Measurements from ENCODE around the gene SH3BGR.

Gene SH3BGR

DNA sequence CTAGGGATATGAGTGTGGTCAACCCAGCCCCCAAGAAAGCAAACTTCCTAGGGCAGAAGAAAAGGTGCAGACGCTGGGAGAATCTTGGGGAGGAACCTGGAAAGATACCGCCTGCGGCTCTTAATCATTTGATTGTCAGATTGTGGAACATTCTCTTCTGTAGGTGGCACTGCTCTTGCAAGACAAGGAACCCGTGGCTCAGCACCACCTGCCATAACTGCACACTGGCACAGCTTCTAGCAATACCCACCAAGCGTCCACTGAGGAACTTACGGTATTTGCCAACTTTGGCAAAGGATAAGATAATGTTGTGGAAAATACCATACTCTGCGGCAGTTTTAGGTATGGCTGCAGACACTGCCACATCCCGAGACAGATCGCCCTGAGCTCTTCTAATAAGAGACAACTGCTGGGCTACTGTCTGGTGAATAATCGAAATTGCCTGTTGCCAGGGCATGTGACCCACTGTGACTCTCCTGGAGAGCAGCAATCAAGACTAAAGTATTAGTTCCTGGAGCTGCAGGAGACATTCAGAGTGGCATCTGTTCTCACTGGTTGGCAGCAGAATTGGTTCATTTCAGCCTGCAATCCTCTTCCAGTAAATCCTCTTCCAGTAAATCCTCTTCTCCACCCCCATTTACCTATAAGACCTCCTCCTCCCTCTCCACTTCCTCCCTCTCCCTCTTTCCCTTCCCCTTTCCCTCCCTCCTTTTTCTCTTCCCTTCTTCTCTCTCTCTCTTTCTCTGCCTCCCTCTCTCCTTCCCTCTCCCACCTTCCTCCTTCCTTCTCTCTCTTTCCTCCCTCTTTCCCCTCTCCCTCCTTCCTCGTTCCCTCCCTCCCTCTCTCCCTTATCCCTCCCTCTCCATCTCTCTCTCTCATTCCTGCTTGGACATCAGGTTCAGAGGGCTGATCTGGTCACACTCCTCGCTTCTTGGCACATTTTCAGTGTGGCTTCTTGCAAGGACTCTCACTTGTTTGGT is 111.3 kb downstream of the SH3BGR start:
- CTCF ChIA-PET: no interaction called here
- Mint-ChIP-seq H3K9me3 (no peaks in the 10 kb centered on the region), H3K27me3 (no peaks in the 10 kb centered on the region), H3K4me1 (no peaks in the 10 kb centered on the region), H3K27ac (no peak overlapping the region), H3K36me3 (no peaks in the 10 kb centered on the region), H3K4me3 (no peak overlapping the region)
- DNase-seq: no peak

DNA sequence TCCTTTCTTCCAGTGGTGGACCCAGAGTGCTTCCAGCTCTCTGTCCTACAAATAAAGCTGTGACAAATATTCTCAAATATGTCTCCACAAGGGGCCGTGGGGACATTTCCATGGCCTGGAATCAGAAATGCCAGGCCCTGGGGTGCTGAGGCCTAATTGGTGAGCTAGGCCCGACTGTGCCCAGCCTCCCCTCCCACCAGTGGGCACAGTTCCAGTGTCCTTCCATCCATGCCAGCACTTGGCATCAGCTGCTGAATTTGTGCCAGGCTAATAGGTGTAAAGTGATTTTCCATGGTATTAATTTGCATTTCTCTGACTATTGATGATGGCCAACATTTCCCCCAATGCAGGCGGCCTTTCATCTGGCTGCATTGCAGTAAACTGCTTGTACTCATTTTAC is 112.4 kb downstream of the SH3BGR start:
- no peak overlapping the region for H3K27ac Mint-ChIP-seq
- H3K9me3 Mint-ChIP-seq: no peaks in the 10 kb centered on the region
- no peak for DNase-seq
- no peaks in the 10 kb centered on the region for H3K36me3 Mint-ChIP-seq
- H3K27me3 Mint-ChIP-seq: no peaks in the 10 kb centered on the region
- H3K4me3 Mint-ChIP-seq: no peak overlapping the region
- CTCF ChIA-PET: interaction anchor here (1.4 kb wide), 1 partner anchor 46 kb away, joined by 3 read pairs; no protein-coding TSS in a partner anchor
- H3K4me1 Mint-ChIP-seq: no peaks in the 10 kb centered on the region

Measured in activated naive CD4-positive, alpha-beta T cell treated with anti-CD3 and anti-CD28 coated beads, Interleukin-2, amount 10 ng/mL, durations not matched to agents 7 days and 5 days (primary cell).